Heart left ventricle (tissue), 16 donors: Measurements from ENCODE around the gene TRPM8. TPM values are rescaled to one million over a fixed set of nuclear protein-coding genes. Genes with fewer than 3 reads are reported as not detected.

Source experiments
- ATAC-seq, 4 donors: fragments of 200-7000 bp; cut with Tn5 transposase; one replicate each; pipeline ENCODE4 v1.9.1; 2020 to 2022; ENCODE audit warnings: moderate library complexity in 4 of 4, mild to moderate bottlenecking in 3 of 4, moderate number of reproducible peaks in 1 of 4
- DNase-seq, 5 donors: peaks; one replicate each; pipeline ENCODE4 v3.0.0-alpha.2; 2020
- H3K27ac ChIP-seq, 12 donors: fragments of 200-600 bp; sonication (generic) in 4 of 12; one replicate each; pipeline versions ENCODE4 v1.5.0 to v1.8.0; 2016 to 2022; ENCODE audit warnings: mild to moderate bottlenecking in 2 of 12
- H3K27me3 ChIP-seq, 9 donors: fragments of 200-600 bp; sonication (generic) in 2 of 9; one replicate each; pipeline versions ENCODE4 v1.5.1 to v1.8.0; 2016 to 2022; ENCODE audit warnings: mild to moderate bottlenecking in 3 of 9
- H3K36me3 ChIP-seq, 9 donors: fragments of 200-600 bp; sonication (generic) in 2 of 9; one replicate each; pipeline versions ENCODE4 v1.5.0 to v1.8.0; 2018 to 2022; ENCODE audit warnings: mild to moderate bottlenecking in 2 of 9
- H3K4me1 ChIP-seq, 12 donors: fragments of 200-600 bp; sonication (generic) in 4 of 12; one replicate each; pipeline versions ENCODE4 v1.5.0 to v1.8.0; 2016 to 2022; ENCODE audit warnings: mild to moderate bottlenecking in 3 of 12
- H3K4me3 ChIP-seq, 12 donors: fragments of 200-600 bp; sonication (generic) in 4 of 12; one replicate each; pipeline versions ENCODE4 v1.5.0 to v1.8.0; 2017 to 2022; ENCODE audit warnings: mild to moderate bottlenecking in 9 of 12, moderate library complexity in 4 of 12
- H3K9me3 ChIP-seq, 12 donors: fragments of 200-600 bp; sonication (generic) in 4 of 12; one replicate each; pipeline versions ENCODE4 v1.5.0 to v1.8.0; 2016 to 2022; ENCODE audit warnings: mild to moderate bottlenecking in 1 of 12
- CTCF ChIP-seq, 12 donors: fragments of 200-600 bp; sonication (generic) in 4 of 12; IDR thresholded peaks; one replicate each; pipeline versions ENCODE4 v1.5.0 to v1.8.0; 2018 to 2022; ENCODE audit warnings: antibody characterized with exemption in 12 of 12, mild to moderate bottlenecking in 5 of 12
- POLR2A ChIP-seq, 2 donors: fragments of 450-650 bp; IDR thresholded peaks; one replicate each; pipeline ENCODE4 v1.6.1; 2017; ENCODE audit warnings: antibody characterized with exemption in 2 of 2, mild to moderate bottlenecking in 2 of 2, moderate library complexity in 2 of 2
- WGBS, 4 donors: extraction: QIAGEN DNeasy Blood & Tissue Kit in 2 of 4; methylation state at CpG; one replicate each; pipeline versions ENCODE4 v1.1.5 to v1.1.7; 2013 to 2018; 5-methylcytosine and 5-hydroxymethylcytosine counted together
- intact Hi-C, 10 donors: fragments of 100-400 bp; cut with DNase I; formaldehyde crosslinking; loops; one replicate each; pipeline versions ENCODE4 v1.11.1 to v1.14.2; 2022
- polyA plus RNA-seq, 2 donors: library from polyadenylated mRNA; stranded (reverse); fragments of 200-250 nt; gene quantifications; one replicate each; pipeline ENCODE4 v1.2.3, GENCODE V29; 2013
- total RNA-seq, 9 donors: library from RNA; depleted of rRNA in 2 of 9; stranded (reverse); fragments of >200 nt in 2 of 9; fragmentation: NEBNext Ultra II Directional in 3 of 9; extraction: Animal tissue kit (Norgen Biotek cat#: 25700) in 3 of 9; gene quantifications; one replicate each; pipeline versions ENCODE4 v1.1.0 to v1.2.4, GENCODE V29; 2016 to 2023
- donor health status: ischemic (EF 13 %, LVEDD 7.1; RV severe dilation, severe dysfunction).
- donor health status: healthy with polysubstance abuse.
- donor health status: DM: no; HTN: yes; CAD: no.
- donor health status: DM: no; HTN: no; CAD: no.
- donor health status: ischemic (EF 25% LVEDD 6.9; RV normal size, moderate dysfunction).
- donor health status: ischemic (EF 25% LVEDD 5.7; RV mildly dilated, moderate dysfunction).
- donor health status: healthy.
- donor health status: DM: yes; HTN: yes; CAD: no.
- donor health status: ischemic (EF 35%, LVEDD 5.7; RV mildly dilated, moderate dysfunction).
- donor health status: nonischemic (EF 11% LVEDD 7.7; RV severe dilation, severe dysfunction).
- donor health status: DM: yes; HTN: yes; CAD: no.
- donor health status: PGD.
- donor health status: ischemic (EF 29% LVEDD 5.4; RV normal size, mild dysfunction).
- donor health status: nonischemic (EF 23%, LVEDD 6.1; RV moderate dilation, normal function).

TRPM8 gene
- total and polyA plus RNA-seq, 11 donors, result 0.19 to 0.25 TPM; not detected in 9

- no peak for ATAC-seq
Measured at GRCh38 chr2:234006501-234006900, 89.3 kb downstream of the TRPM8 start.

GRCh38 chr2:234014427-234014826 lies 97.3 kb downstream of the TRPM8 start:
- DNase-seq (no peak), ATAC-seq (no peak)
- peaks cover 0 to 16% (median 0%) of the 10 kb centered on the region in 9 donors for H3K27me3 ChIP-seq
- no peaks in the 10 kb centered on the region for H3K36me3 ChIP-seq
- 94 to 97% (median 95%) methylated on average over 1 of the region's 1 CpG for WGBS, 4 donors
- no peak overlapping the region for H3K4me3 ChIP-seq
- no peak for TF ChIP-seq CTCF (IDR thresholded peaks at IDR 0.05)
- TF ChIP-seq POLR2A (IDR thresholded peaks at IDR 0.05), result no peak
- H3K4me1 ChIP-seq, result no peaks in the 10 kb centered on the region
- intact Hi-C loops, result no loop called here
- H3K27ac ChIP-seq, result no peak overlapping the region
- peaks cover 0 to 11% (median 0%) of the 10 kb centered on the region in 12 donors for H3K9me3 ChIP-seq

More at GRCh38 chr2:234006501-234006900, 89.3 kb downstream of the TRPM8 start:
- Histone ChIP-seq H3K27me3 (peaks cover 0 to 31% (median 2%) of the 10 kb centered on the region in 9 donors), H3K27ac (no peak overlapping the region), H3K9me3 (peaks cover 0 to 11% (median 0%) of the 10 kb centered on the region in 12 donors), H3K36me3 (no peaks in the 10 kb centered on the region), H3K4me1 (no peaks in the 10 kb centered on the region), H3K4me3 (no peak overlapping the region)
- WGBS, 4 donors, result 73 to 83% (median 78%) methylated on average over 3 of the region's 3 CpGs
- no peak for DNase-seq
- intact Hi-C loops, result no loop called here
- no peak for TF ChIP-seq CTCF (IDR thresholded peaks at IDR 0.05)
- TF ChIP-seq POLR2A (IDR thresholded peaks at IDR 0.05), result no peak

- whole genome bisulfite sequencing, 4 donors, result 53 to 65% (median 59%) methylated on average over 3 of the region's 3 CpGs
- TF ChIP-seq POLR2A (IDR thresholded peaks at IDR 0.05), result no peak
- H3K4me3 ChIP-seq, result no peak overlapping the region
- peaks cover 0 to 10% (median 0%) of the 10 kb centered on the region in 12 donors for H3K9me3 ChIP-seq
- peaks cover 0 to 16% (median 0%) of the 10 kb centered on the region in 9 donors for H3K27me3 ChIP-seq
- no peak for DNase-seq
- intact Hi-C loops, result no loop called here
- no peaks in the 10 kb centered on the region for H3K36me3 ChIP-seq
- no peaks in the 10 kb centered on the region for H3K4me1 ChIP-seq
- no peak overlapping the region for H3K27ac ChIP-seq
- no peak for ATAC-seq
Measured at GRCh38 chr2:234015861-234016260, 98.7 kb downstream of the TRPM8 start.

GRCh38 chr2:234019896-234020295 lies 102.7 kb downstream of the TRPM8 start:
- TF ChIP-seq POLR2A (IDR thresholded peaks at IDR 0.05) (no peak), CTCF (IDR thresholded peaks at IDR 0.05) (no peak)
- WGBS, 4 donors, result 82 to 91% (median 85%) methylated on average over 3 to 4 of the region's 4 CpGs
- H3K27ac ChIP-seq, result no peak overlapping the region
- H3K9me3 ChIP-seq, result peaks cover 0 to 4% (median 0%) of the 10 kb centered on the region in 12 donors
- no peak for DNase-seq
- no peaks in the 10 kb centered on the region for H3K36me3 ChIP-seq
- intact Hi-C loops, result no loop called here
- H3K4me1 ChIP-seq, result no peaks in the 10 kb centered on the region
- peaks cover 0 to 16% (median 0%) of the 10 kb centered on the region in 9 donors for H3K27me3 ChIP-seq
- H3K4me3 ChIP-seq, result no peak overlapping the region
- no peak for ATAC-seq

- no peak for DNase-seq
- intact Hi-C loops, result no loop called here
Measured at GRCh38 chr2:234020332-234020731, 103.2 kb downstream of the TRPM8 start.

More at GRCh38 chr2:234020332-234020731, 103.2 kb downstream of the TRPM8 start:
- H3K36me3 ChIP-seq, result no peaks in the 10 kb centered on the region
- WGBS, 4 donors, result 79 to 82% (median 80%) methylated on average over 2 of the region's 2 CpGs
- no peak for TF ChIP-seq CTCF (IDR thresholded peaks at IDR 0.05)
- no peak for TF ChIP-seq POLR2A (IDR thresholded peaks at IDR 0.05)
- H3K9me3 ChIP-seq, result peaks cover 0 to 4% (median 0%) of the 10 kb centered on the region in 12 donors
- no peak for ATAC-seq
- no peaks in the 10 kb centered on the region for H3K4me1 ChIP-seq
- no peak overlapping the region for H3K4me3 ChIP-seq
- H3K27ac ChIP-seq, result no peak overlapping the region
- peaks cover 0 to 14% (median 0%) of the 10 kb centered on the region in 9 donors for H3K27me3 ChIP-seq
